ENCODE data around the gene SMIM14. TPM values are rescaled to one million over a fixed set of nuclear protein-coding genes. Genes with fewer than 3 reads are reported as not detected.

SMIM14 gene
- total and polyA plus RNA-seq, 9 of the 15 experiments (the other 6 are each of a cell fraction or from before 2014, with no cell fraction given): 0.98 to 3.7 (median 2.2) TPM

DNA sequence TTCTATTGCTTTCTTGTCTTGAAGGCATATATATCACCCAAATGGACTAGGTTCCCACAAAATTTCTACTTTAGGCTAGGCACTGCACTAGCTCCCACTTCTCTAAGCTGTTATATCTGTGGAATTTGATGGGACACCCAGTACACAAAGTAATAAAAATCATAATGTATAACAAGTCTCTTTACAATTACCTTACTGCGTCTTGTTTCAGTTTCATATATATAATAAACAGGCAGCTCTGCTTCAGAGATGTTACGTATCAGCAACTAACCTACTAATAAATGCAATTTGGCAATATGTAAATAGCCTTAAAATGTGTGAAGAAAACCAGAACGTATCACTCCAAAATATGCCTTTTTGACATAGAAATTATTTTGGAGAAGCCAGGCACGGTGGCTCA lies 69.5 kb downstream of the SMIM14 start:
- ATAC-seq (no peak), FAIRE-seq (no peak), DNase-seq (ENCODE audit: extremely low read depth in 1 of 4, low spot score in 3 of 4) (no peak)
- Histone ChIP-seq H3K27ac (ENCODE audit: extremely low read depth, low read depth, low read length) (no peak overlapping the region), H3K9ac (ENCODE audit: insufficient read depth in 1 of 2, low read depth in 2 of 2, low read length in 2 of 2) (no peak overlapping the region), H3K4me1 (replicated peaks in 1 of 2; ENCODE audit: control insufficient read depth in 2 of 2, insufficient read depth in 2 of 2, low read length in 2 of 2) (no peaks in the 10 kb centered on the region; a peak in 1 of 5 replicates), H3K4me2 (ENCODE audit: insufficient read depth, low read length) (no peak overlapping the region), H3K27me3 (ENCODE audit: control insufficient read depth in 2 of 2, insufficient read depth in 2 of 2, low read length in 2 of 2) (no peaks in the 10 kb centered on the region), H3K9me1 (ENCODE audit: control insufficient read depth, insufficient read depth, low read length) (no peaks in the 10 kb centered on the region), H4K20me1 (replicated peaks; ENCODE audit: control insufficient read depth, insufficient read depth, low read length) (no peaks in the 10 kb centered on the region), H3K36me3 (ENCODE audit: control insufficient read depth, insufficient read depth, low read length) (no peaks in the 10 kb centered on the region), H3K9me3 (replicated peaks; ENCODE audit: control insufficient read depth, insufficient read depth, low read depth, low read length) (no peaks in the 10 kb centered on the region), H3K79me2 (ENCODE audit: control insufficient read depth, insufficient read depth, low read length) (no peaks in the 10 kb centered on the region), H2AFZ (ENCODE audit: low read depth, low read length) (peak overlapping the region; percentile 63), H3K4me3 (no peak overlapping the region)
- intact Hi-C loops (cut with micrococcal nuclease): no loop called here
- 61% methylated on average over 4 of the region's 4 CpGs for WGBS (ENCODE audit: insufficient coverage, low coverage, missing lambda C conversion rate)
- CTCF ChIA-PET (ENCODE audit: low intra/inter-chr PET ratio): no interaction called here
- no peak for TF ChIP-seq JUNB (CRISPR knock-in tag; conservative IDR thresholded peaks at IDR 0.05)
- TF ChIP-seq, protein P1, sequence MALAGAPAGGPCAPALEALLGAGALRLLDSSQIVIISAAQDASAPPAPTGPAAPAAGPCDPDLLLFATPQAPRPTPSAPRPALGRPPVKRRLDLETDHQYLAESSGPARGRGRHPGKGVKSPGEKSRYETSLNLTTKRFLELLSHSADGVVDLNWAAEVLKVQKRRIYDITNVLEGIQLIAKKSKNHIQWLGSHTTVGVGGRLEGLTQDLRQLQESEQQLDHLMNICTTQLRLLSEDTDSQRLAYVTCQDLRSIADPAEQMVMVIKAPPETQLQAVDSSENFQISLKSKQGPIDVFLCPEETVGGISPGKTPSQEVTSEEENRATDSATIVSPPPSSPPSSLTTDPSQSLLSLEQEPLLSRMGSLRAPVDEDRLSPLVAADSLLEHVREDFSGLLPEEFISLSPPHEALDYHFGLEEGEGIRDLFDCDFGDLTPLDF (CRISPR knock-in tag; IDR thresholded peaks at IDR 0.05): no peak
- TF ChIP-seq, protein P2, sequence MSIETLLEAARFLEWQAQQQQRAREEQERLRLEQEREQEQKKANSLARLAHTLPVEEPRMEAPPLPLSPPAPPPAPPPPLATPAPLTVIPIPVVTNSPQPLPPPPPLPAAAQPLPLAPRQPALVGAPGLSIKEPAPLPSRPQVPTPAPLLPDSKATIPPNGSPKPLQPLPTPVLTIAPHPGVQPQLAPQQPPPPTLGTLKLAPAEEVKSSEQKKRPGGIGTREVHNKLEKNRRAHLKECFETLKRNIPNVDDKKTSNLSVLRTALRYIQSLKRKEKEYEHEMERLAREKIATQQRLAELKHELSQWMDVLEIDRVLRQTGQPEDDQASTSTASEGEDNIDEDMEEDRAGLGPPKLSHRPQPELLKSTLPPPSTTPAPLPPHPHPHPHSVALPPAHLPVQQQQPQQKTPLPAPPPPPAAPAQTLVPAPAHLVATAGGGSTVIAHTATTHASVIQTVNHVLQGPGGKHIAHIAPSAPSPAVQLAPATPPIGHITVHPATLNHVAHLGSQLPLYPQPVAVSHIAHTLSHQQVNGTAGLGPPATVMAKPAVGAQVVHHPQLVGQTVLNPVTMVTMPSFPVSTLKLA (conservative IDR thresholded peaks at IDR 0.05): 0 out of 4 replicates have a peak, but pooled peaks of 1 of the 2 experiments have one; percentile 6
- POLR2A ChIA-PET: interaction anchor here (0.5 kb wide), 1 partner anchor 70 kb away, joined by 3 read pairs; the partner anchor contains the start of gene SMIM14
- no TSS peak for BruUV-seq (replicated peaks)
- in situ Hi-C loops (cut with MboI): no loop called here

Measured in K562 (cell line).